Measurements from ENCODE around the gene ATF7.

ATF7 gene

DNA sequence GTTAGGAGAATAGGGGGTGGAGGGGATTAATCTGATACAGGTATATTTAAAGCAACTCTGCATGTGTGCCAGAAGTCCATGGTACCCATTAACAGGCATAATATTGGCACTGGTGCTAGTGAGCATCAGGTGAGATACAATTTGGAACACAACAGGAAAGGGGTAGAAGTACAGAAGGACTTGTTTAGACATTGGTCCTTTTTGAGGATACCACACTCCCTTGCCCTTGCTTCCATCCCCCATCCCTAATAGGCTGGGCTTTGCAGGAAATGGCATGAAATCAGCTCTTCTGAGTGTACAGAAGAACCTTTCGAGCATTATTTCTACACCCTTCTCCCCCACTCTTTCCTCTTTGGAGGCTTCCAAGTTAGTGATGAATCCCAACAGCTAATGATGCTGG, 157.9 kb downstream of the ATF7 start:
- TF ChIP-seq, protein P1, sequence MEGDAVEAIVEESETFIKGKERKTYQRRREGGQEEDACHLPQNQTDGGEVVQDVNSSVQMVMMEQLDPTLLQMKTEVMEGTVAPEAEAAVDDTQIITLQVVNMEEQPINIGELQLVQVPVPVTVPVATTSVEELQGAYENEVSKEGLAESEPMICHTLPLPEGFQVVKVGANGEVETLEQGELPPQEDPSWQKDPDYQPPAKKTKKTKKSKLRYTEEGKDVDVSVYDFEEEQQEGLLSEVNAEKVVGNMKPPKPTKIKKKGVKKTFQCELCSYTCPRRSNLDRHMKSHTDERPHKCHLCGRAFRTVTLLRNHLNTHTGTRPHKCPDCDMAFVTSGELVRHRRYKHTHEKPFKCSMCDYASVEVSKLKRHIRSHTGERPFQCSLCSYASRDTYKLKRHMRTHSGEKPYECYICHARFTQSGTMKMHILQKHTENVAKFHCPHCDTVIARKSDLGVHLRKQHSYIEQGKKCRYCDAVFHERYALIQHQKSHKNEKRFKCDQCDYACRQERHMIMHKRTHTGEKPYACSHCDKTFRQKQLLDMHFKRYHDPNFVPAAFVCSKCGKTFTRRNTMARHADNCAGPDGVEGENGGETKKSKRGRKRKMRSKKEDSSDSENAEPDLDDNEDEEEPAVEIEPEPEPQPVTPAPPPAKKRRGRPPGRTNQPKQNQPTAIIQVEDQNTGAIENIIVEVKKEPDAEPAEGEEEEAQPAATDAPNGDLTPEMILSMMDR (IDR thresholded peaks at IDR 0.05; ENCODE audit: insufficient read depth, low read length, missing control alignments), result no peak
- ChIA-PET CTCF (interaction anchor here (1.2 to 2.9 kb wide), 3 partner anchors 8 to 11 kb away, joined by 4 to 11 read pairs (median 4); no protein-coding TSS in a partner anchor), POLR2A (no interaction called here)
- H3K4me3 ChIP-seq (ENCODE audit: low read depth, low read length), result no peak overlapping the region
- DNase-seq (ENCODE audit: low read depth, low spot score), result no peak

- ChIA-PET POLR2A (no interaction called here), CTCF (interaction anchor here (1.2 to 2.9 kb wide), 3 partner anchors 9 to 12 kb away, joined by 4 to 11 read pairs (median 4); no protein-coding TSS in a partner anchor)
- TF ChIP-seq, protein P1 (IDR thresholded peaks at IDR 0.05; ENCODE audit: insufficient read depth, low read length, missing control alignments), result no peak
- H3K4me3 ChIP-seq (ENCODE audit: low read depth, low read length), result no peak overlapping the region
- no peak for DNase-seq (ENCODE audit: low read depth, low spot score)
Observed at GRCh38 chr12:53467880-53468279, 158.3 kb downstream of the ATF7 start.

DNA sequence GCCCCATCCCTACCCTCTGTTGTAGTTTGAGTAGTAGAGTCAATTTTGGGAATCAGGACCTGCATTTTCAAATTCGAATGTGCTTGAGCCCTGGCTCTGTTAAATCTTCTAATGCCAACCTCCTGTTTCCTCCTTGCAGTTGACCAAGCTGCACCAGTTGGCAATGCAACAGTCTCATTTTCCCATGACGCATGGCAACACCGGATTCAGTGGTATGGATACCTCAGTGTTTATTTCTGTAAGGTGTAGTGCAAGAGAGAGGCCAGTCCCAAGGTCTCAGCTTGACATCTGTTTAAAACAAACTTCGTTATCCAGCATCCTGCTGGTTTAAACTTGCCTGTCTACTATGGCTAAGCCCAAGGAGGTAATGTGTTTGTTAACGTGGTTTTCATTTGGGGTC, 159.1 kb downstream of the ATF7 start:
- CTCF ChIA-PET, result interaction anchor here (0.6 to 3.2 kb wide), 3 partner anchors 10 to 115 kb away, joined by 3 to 19 read pairs (median 11); no protein-coding TSS in a partner anchor
- POLR2A ChIA-PET, result no interaction called here
- no peak for DNase-seq (ENCODE audit: low read depth, low spot score)
- no peak overlapping the region for H3K4me3 ChIP-seq (ENCODE audit: low read depth, low read length)
- TF ChIP-seq, protein P1 (IDR thresholded peaks at IDR 0.05; ENCODE audit: insufficient read depth, low read length, missing control alignments), result no peak

DNA sequence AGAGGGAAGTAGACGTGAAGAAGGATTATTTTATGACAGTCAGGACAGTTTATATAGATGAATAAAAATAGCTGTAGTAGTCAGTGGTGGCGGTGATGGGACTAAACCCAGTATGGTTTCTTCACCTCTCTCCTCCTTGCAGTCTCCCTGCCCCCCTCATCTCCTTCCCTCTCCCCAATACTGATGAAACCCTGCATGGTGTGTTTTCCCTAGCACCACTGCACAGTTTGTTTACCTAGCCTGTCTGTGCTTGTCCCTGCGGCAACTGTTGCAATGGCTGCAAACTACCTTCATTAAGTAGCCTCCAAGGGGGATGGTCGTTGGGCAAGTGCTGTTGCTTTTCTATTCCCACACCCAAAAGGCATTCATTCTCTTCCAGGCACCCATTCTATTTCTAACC, 159.5 kb downstream of the ATF7 start:
- no peak overlapping the region for H3K4me3 ChIP-seq (ENCODE audit: low read depth, low read length)
- CTCF ChIA-PET, result interaction anchor here (0.6 to 3.2 kb wide), 3 partner anchors 10 to 114 kb away, joined by 3 to 19 read pairs (median 11); no protein-coding TSS in a partner anchor
- DNase-seq (ENCODE audit: low read depth, low spot score), result no peak
- TF ChIP-seq, protein P1 (IDR thresholded peaks at IDR 0.05; ENCODE audit: insufficient read depth, low read length, missing control alignments), result no peak
- POLR2A ChIA-PET, result no interaction called here

- no peak for DNase-seq (ENCODE audit: low read depth, low spot score)
- ChIA-PET POLR2A (no interaction called here), CTCF (interaction anchor here (0.8 to 3.2 kb wide), 5 partner anchors 10 to 113 kb away, joined by 3 to 19 read pairs (median 4); no protein-coding TSS in a partner anchor)
- no peak overlapping the region for H3K4me3 ChIP-seq (ENCODE audit: low read depth, low read length)
- TF ChIP-seq, protein P1 (IDR thresholded peaks at IDR 0.05; ENCODE audit: insufficient read depth, low read length, missing control alignments), result no peak
Observed at GRCh38 chr12:53465679-53466078, 160.5 kb downstream of the ATF7 start.

DNA sequence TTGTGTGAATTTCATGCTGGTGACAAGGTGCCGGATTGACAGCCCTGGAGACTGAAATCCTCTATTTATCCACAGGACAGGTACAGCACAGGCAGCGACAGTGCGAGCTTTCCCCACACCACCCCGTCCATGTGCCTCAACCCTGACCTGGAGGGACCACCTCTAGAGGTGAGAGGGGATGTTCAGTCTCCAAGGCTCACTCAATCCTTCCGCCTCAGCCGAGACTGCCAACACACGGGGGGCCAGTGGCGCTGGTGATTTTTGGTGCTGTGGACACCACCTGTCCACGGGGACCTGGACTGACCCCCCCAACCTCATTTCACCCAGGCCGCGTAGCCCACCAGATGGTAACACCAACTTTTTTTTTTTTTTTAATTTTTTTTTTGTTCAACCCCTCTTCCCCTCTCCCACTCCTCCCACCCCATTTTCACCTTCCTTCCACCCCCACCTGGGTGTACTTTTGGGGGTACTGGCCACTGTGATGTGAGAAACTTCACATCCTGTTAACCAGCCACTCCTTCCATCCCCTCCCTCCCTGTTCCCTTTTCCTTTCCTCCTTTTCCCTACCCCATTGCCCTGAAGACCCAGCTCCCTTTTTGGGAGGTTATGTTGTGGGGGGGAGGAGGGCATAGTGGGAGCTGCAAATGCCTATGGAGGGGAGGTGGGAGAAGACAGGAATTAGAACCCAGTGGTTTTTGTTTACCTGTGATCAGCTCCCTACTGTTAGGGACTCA, 161.3 kb downstream of the ATF7 start:
- no peak overlapping the region for H3K4me3 ChIP-seq (ENCODE audit: low read depth, low read length)
- ChIA-PET POLR2A (interaction anchor here (1.3 kb wide), 2 partner anchors 11 to 17 kb away, joined by 4 read pairs; no protein-coding TSS in a partner anchor), CTCF (interaction anchor here (0.9 to 3.2 kb wide), 8 partner anchors 10 to 112 kb away, joined by 3 to 19 read pairs (median 5); no protein-coding TSS in a partner anchor)
- no peak for DNase-seq (ENCODE audit: low read depth, low spot score)
- TF ChIP-seq, protein P1 (IDR thresholded peaks at IDR 0.05; ENCODE audit: insufficient read depth, low read length, missing control alignments), result no peak

Measured in AG04449 (cell line).